Glomerular visceral epithelial cell (primary cell): Measurements from ENCODE around the gene GSTT2.
"Not testable (repeated sequence)": the region's sequence is repeated elsewhere in the genome, so short reads cannot be mapped to it uniquely, and the experiment has no call there.

Experiments
- DNase-seq: peaks from one replicate; pipeline ENCODE4 v3.0.0-alpha.2; 2016; ENCODE audit errors: extremely low spot score

Gene GSTT2

DNA sequence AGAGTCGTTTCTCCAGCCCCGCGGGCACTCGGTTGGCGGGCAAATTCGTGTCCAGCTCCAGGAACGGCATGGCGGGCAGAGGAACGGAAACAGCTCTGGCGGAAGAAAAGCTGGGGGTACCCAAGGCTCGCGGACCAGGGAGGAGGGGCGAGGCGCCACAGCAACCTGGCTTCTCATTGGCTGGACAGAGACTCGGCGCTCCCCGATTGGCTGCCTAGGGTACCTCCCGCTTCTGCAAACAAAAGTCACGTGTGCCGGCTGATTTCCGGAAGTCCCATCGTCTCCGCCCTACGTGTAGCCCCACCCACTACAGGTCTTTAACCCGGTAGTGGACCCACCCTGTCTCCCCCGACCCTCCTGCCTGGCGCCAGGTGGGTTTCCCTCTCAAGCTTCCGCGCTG lies 5.6 kb upstream of the GSTT2 start, which contains the start of gene DDT:
TSS of gene DDT (minus strand) at position 97 of the 400 bp plus-strand sequence. CDS start at position 70, 27 bp downstream.
- not testable (repeated sequence) for DNase-seq

GRCh38 chr22:23974836-23975352 lies 5.0 kb upstream of the GSTT2 start:
- DNase-seq: not testable (repeated sequence)

DNA sequence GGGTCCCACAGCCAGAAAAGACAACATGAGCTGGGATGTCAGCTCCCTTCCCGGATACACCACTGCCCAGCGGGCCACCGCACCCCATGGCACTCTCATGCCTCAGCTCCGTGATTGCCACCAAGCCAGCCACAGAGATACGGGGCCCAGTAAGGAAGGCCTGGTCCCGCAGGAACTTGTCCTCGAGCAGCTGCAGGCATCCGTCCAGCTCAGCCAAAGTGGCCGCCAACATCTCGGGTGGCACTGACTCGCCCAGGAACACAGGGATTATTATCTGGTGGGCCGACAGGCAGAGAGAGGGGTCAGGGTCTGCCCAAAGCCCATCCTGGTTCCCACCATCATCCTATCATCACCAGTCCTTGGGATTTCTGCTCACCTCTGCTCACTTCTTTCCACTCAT lies 2.6 kb upstream of the GSTT2 start:
- not testable (repeated sequence) for DNase-seq

- DNase-seq: not testable (repeated sequence)
Measured at GRCh38 chr22:23980567-23980966, 633 bp downstream of the GSTT2 start.

GRCh38 chr22:23984430-23984829 lies 4.5 kb downstream of the GSTT2 start:
- DNase-seq: no peak

GRCh38 chr22:23986089-23986488 lies 6.2 kb downstream of the GSTT2 start:
- DNase-seq: not testable (repeated sequence)

DNA sequence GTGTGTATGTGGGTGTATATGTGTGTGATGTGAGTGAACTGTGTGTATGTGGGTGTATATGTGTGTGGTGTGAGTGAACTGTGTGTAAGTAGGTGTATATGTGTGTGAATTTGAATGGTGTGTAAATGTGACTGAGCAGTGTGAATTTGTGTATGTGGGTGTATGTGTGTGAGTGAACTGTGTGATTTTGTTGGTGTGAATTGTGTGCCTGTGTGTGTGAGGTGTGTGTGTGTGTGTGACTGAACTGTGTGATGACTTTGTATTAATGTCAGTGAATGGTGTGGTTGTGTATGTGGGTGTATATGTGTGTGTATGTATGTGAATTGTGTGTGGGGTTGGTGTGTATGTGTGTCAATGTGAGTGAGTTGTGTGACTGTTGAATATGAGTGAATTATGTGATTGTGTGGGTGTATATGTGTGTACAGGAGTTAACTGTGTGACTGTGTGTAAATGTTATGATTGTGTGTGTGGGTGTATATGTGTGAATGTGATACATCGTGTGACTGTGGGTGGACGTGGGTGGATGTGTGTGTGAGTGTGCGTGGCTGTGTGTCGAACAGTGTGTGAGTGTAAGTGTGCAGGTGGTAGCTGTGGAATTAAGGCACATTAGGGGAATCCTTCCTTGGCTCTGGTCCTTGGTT lies 6.7 kb downstream of the GSTT2 start:
- not testable (repeated sequence) for DNase-seq

GRCh38 chr22:23989583-23990244 lies 9.8 kb downstream of the GSTT2 start:
- not testable (repeated sequence) for DNase-seq

DNA sequence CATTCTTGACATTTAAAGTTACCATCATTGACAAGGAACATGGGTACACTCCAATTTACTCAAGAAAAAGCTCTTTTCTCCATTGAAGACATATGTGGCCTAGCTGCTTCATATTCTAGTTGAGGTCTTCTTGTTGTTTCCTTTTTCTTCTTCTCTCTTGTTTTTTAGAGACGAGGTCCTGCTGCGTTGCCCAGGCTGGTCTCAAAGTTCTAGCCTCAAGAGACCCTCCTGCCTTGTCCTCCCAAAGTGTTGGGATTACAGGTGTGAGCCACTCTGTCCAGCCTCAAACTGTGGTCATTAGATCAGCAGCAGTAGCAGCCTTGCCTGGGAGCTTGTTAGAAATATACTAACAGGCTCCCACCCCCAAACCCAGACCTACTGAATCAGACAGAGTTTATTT lies 13.1 kb downstream of the GSTT2 start:
- not testable (repeated sequence) for DNase-seq

GRCh38 chr22:23993581-23994177 lies 13.7 kb downstream of the GSTT2 start:
- DNase-seq: not testable (repeated sequence)

DNA sequence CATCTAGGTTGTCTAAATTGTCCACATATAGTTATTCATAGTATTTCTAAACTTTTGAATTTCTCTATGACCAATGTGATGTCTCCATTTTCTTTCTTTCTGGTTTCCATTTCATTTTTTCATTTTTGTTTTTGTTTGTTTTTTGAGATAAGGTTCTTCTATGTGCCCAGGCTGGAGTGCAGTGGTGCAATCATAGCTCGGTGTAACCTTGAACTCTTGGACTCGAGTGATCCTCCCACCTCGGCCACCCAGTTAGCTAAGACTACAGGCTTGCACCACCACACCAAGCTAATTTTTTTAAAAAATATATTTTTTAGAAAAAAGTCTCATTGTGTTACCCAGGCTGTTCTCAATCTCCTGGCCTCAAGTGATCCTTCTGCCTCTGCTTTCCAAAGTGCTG lies 17.2 kb downstream of the GSTT2 start:
- no peak for DNase-seq

GRCh38 chr22:23999779-24000178 lies 19.8 kb downstream of the GSTT2 start:
- DNase-seq: not testable (repeated sequence)

DNA sequence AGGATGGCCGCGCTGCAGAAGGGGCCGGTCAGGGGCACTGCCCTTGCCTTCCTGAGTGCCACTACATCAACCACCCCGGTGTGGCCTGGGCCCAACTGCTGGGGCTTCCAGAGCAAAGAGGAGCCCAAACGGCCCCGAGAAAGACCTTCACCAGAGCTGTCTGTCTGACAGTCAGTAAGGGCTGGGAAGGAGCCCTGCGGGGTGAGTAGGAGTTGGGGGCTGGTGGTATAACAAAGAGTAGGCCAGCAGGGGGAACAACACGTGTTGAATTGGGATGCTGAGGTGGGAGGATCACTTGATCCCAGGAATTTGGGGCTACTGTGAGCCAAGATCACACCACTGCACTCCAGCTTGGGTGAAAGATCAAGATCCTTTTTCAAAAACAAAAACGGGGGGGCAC lies 21.4 kb downstream of the GSTT2 start:
- DNase-seq: no peak

- DNase-seq: no peak
Measured at GRCh38 chr22:24002272-24002671, 22.3 kb downstream of the GSTT2 start.

- DNase-seq: no peak
Measured at GRCh38 chr22:24002851-24003250, 22.9 kb downstream of the GSTT2 start.

DNA sequence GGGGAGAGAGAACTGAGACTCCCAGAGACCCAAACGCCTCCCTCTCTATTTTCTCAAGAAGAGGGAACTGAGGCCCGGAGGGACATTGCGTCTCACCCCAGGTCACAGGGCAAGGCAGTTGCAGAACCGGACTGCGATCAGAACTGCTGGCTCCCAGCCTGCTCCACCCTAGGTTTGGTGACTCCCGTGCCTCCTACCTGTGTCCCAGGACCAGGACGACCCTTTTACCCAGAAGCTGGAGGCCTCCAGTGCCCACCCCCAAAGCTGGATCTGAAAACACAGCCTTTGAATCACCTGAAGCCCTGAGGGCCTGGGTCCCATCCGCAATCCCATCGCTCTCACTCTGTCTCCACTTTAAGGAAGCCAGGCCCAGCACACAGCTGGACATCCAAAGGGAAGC lies 24.0 kb downstream of the GSTT2 start:
- DNase-seq: no peak

DNA sequence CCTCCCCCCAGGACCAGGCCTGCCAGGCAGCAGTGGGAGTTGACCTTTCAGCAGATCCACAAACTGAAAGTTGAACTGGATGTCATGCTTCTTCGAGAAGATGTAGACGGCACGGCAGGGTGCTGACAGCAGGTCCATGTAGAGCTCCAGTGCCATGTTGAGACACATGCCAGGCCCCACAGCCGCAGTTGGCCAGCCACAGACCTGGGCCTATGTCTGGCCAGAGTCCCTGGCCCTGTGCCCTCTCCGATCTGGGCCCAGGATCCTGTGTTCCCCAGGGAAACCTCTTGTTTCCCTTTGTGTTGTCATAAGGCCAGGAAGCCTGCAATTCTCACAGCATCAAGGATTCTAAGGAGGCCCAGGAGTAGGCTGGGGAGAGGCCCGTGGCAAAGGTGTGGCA lies 25.3 kb downstream of the GSTT2 start, which contains the start of gene GSTT4:
TSS of gene GSTT4 (minus strand) at position 253 of the 400 bp plus-strand sequence. CDS start at position 156, 97 bp downstream.
- no peak for DNase-seq

DNA sequence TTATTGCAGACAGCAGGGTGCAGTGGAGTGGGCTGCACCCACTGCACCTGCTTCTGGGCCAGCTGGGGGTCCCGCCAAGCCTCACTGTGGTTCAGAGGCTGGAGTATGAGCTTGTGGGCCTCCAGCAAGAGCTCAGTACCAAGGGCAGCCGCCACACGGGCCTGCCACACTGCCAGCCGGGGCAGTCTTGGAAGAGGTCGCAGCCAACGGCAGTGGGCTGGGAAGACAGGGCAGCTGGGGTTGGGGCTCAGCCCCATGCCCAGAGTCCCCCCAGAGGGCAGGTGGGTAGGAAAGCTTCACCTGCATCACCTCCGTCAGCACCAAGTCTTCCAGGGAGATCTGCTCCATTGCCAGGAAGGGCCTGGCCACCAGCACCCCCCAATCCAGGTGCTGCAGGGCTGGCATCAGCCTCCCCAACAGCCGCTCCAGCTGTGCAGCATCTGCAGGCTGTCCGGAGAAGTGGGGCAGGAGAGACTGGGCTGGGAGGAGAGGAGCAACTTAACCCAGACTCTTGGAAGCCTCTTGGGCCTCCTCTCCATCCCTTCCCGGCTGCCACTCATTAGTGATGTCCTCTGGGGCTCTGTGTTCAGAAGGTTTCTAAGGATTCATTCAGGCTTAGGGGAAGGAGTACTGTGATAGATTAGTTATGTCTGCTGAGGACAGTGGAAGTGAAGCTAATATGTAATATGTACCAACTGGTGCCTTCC lies 26.4 kb downstream of the GSTT2 start:
- no peak for DNase-seq

DNA sequence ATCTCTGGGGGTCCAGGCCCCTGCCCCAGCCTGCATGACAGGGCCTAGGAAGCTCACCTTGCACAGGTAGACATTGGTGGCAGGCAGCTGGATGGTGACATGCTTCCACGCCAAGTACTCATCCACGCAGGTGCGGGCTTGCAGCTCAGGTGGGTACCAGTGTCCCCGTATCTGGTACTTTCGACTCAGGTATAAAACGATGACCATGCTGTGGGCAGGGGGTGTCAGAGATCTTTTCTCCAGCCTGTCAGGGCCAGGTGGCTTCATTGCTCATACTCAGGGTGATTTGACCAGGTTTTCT lies 26.9 kb downstream of the GSTT2 start:
- DNase-seq: no peak

DNA sequence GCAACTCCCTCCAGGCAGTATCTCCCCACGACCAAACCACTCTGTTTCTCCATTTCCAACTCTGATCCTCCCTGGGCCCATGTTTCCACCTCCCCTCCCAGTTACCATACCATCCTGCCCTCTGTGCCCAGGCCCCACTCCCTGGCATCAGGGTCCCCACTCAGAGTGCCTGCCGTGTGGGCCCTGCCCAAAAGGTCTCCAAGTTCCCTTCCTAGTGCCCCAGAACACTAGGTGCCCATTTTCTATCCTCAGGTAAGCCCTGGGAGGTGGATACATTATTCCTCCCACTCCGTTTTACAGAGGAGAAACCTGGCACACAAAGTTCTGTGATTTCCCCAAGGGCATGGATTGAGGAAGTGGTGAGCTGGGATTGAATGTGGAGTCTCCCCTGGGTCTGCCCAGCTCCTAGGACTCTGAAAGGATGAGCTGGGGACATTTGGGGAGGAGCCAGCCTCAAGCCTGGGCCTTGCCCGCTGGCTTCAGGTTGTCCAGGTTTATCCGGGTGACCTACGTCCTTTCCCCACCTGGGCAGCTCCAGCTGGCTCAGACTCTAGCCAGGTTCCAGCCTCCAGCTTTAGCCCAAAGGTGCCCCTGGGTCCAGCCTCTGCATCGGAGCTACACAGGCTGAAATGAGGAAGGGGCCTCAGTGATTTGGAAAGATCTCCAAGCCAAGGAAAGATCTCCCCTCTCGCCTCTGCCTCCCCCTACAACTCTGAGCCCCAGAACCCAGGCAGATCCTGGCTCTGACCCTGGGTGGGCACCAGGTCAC lies 27.5 kb downstream of the GSTT2 start:
- DNase-seq: no peak

DNA sequence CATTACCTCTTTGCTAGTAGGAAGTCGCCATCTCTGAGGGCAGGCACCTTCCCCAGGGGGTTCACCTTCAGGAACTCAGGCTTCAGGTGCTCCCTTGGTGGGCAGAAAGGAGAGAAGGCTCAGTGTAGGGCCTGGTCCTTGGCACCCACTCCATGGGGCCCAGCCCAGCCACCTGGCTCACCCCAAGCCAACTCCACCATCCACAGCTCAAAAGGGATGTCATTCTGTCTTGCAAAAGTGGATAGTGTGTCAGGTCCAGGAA lies 28.0 kb downstream of the GSTT2 start:
- no peak for DNase-seq
